HT-29 (cell line): ENCODE results near the gene APOM. TPM values are rescaled to one million over a fixed set of nuclear protein-coding genes. Genes with fewer than 3 reads are reported as not detected.

Source experiments
- DNase-seq: peaks from one replicate; pipeline ENCODE4 v3.0.0-alpha.2; 2015; ENCODE audit warnings: low spot score
- total RNA-seq: library from RNA; depleted of rRNA; stranded (reverse); fragments of >200 nt; shearing (Covaris generic); gene quantifications from 2 replicates; pipeline ENCODE4 v1.2.3, GENCODE V29; 2014

The APOM gene
- total RNA-seq, 1 experiment from 2014 or later = 4.2 TPM

- peak; percentile 90 for DNase-seq
Observed at GRCh38 chr6:31680226-31681134, 24.8 kb downstream of the APOM start, which contains the start of gene LY6G5C. LY6G5C (minus strand) TSS chr6:31681067; CDS start chr6:31680373, 694 bp downstream.

- DNase-seq = peak; percentile 68
Observed at GRCh38 chr6:31681135-31681671, 25.5 kb downstream of the APOM start.

GRCh38 chr6:31683591-31683990, 27.9 kb downstream of the APOM start:
- DNase-seq = no peak

- no peak for DNase-seq
Observed at GRCh38 chr6:31686483-31686882, 30.8 kb downstream of the APOM start.

GRCh38 chr6:31687321-31687720, 31.6 kb downstream of the APOM start:
- DNase-seq = no peak

- no peak for DNase-seq
Observed at GRCh38 chr6:31687860-31688693, 32.4 kb downstream of the APOM start.

GRCh38 chr6:31689249-31690110, 33.8 kb downstream of the APOM start:
- no peak for DNase-seq

GRCh38 chr6:31690231-31691077, 34.8 kb downstream of the APOM start:
- DNase-seq = peak; percentile 39

- DNase-seq = no peak
Observed at GRCh38 chr6:31691078-31691463, 35.4 kb downstream of the APOM start.

- DNase-seq = no peak
Observed at GRCh38 chr6:31691564-31692108, 35.9 kb downstream of the APOM start.

- DNase-seq = no peak
Observed at GRCh38 chr6:31692353-31692752, 36.7 kb downstream of the APOM start.

- no peak for DNase-seq
Observed at GRCh38 chr6:31692886-31693285, 37.2 kb downstream of the APOM start.

GRCh38 chr6:31693535-31693934, 37.8 kb downstream of the APOM start:
- DNase-seq = no peak

GRCh38 chr6:31697555-31697954, 41.9 kb downstream of the APOM start:
- no peak for DNase-seq

GRCh38 chr6:31700740-31701401, 45.2 kb downstream of the APOM start:
- no peak for DNase-seq

- no peak for DNase-seq
Observed at GRCh38 chr6:31701666-31702404, 46.1 kb downstream of the APOM start.

- no peak for DNase-seq
Observed at GRCh38 chr6:31702405-31702818, 46.7 kb downstream of the APOM start.
